ENCODE measurements around the gene CUTA.

Gene CUTA

GRCh38 chr6:33410711-33411631 lies 6.9 kb downstream of the CUTA start, which contains the start of gene PHF1 (continued):
- TF ChIP-seq PRDM2 (tag by site-specific recombination; IDR thresholded peaks at IDR 0.05; ENCODE audit: borderline replicate concordance) (no peak), ZNF658 (tag by site-specific recombination; IDR thresholded peaks at IDR 0.05) (no peak), ZNF548 (tag by site-specific recombination; IDR thresholded peaks at IDR 0.05) (no peak), GLIS1 (tag by site-specific recombination; IDR thresholded peaks at IDR 0.05) (peak; percentile 90), ZNF221 (tag by site-specific recombination; IDR thresholded peaks at IDR 0.05; ENCODE audit: borderline replicate concordance) (no peak), ELK4 (IDR thresholded peaks at IDR 0.05; ENCODE audit: borderline replicate concordance, low read depth, low read length) (no peak), GLIS2 (tag by site-specific recombination; IDR thresholded peaks at IDR 0.05) (peak; percentile 87), ZXDB (tag by site-specific recombination; IDR thresholded peaks at IDR 0.05) (no peak), TCF7L2 (IDR thresholded peaks at IDR 0.05; ENCODE audit: borderline replicate concordance, low read depth, low read length) (no peak), ZEB2 (tag by site-specific recombination; IDR thresholded peaks at IDR 0.05) (no peak), ZBTB21 (tag by site-specific recombination; IDR thresholded peaks at IDR 0.05) (no peak)
- TF ChIP-seq, protein P1, sequence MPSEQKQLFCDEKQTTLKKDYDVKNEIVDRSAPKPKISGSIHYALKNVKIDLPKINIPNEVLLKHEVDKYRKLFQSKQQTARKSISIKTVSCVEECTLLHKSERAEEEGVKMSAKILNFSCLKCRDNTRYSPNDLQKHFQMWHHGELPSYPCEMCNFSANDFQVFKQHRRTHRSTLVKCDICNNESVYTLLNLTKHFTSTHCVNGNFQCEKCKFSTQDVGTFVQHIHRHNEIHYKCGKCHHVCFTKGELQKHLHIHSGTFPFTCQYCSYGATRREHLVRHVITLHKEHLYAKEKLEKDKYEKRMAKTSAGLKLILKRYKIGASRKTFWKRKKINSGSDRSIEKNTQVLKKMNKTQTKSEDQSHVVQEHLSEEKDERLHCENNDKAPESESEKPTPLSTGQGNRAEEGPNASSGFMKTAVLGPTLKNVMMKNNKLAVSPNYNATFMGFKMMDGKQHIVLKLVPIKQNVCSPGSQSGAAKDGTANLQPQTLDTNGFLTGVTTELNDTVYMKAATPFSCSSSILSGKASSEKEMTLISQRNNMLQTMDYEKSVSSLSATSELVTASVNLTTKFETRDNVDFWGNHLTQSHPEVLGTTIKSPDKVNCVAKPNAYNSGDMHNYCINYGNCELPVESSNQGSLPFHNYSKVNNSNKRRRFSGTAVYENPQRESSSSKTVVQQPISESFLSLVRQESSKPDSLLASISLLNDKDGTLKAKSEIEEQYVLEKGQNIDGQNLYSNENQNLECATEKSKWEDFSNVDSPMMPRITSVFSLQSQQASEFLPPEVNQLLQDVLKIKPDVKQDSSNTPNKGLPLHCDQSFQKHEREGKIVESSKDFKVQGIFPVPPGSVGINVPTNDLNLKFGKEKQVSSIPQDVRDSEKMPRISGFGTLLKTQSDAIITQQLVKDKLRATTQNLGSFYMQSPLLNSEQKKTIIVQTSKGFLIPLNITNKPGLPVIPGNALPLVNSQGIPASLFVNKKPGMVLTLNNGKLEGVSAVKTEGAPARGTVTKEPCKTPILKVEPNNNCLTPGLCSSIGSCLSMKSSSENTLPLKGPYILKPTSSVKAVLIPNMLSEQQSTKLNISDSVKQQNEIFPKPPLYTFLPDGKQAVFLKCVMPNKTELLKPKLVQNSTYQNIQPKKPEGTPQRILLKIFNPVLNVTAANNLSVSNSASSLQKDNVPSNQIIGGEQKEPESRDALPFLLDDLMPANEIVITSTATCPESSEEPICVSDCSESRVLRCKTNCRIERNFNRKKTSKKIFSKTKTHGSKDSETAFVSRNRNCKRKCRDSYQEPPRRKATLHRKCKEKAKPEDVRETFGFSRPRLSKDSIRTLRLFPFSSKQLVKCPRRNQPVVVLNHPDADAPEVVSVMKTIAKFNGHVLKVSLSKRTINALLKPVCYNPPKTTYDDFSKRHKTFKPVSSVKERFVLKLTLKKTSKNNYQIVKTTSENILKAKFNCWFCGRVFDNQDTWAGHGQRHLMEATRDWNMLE (tag by site-specific recombination; conservative IDR thresholded peaks at IDR 0.05; ENCODE audit: low read depth): no peak
- TF ChIP-seq, protein P2, sequence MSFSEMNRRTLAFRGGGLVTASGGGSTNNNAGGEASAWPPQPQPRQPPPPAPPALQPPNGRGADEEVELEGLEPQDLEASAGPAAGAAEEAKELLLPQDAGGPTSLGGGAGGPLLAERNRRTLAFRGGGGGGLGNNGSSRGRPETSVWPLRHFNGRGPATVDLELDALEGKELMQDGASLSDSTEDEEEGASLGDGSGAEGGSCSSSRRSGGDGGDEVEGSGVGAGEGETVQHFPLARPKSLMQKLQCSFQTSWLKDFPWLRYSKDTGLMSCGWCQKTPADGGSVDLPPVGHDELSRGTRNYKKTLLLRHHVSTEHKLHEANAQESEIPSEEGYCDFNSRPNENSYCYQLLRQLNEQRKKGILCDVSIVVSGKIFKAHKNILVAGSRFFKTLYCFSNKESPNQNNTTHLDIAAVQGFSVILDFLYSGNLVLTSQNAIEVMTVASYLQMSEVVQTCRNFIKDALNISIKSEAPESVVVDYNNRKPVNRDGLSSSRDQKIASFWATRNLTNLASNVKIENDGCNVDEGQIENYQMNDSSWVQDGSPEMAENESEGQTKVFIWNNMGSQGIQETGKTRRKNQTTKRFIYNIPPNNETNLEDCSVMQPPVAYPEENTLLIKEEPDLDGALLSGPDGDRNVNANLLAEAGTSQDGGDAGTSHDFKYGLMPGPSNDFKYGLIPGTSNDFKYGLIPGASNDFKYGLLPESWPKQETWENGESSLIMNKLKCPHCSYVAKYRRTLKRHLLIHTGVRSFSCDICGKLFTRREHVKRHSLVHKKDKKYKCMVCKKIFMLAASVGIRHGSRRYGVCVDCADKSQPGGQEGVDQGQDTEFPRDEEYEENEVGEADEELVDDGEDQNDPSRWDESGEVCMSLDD (tag by site-specific recombination; IDR thresholded peaks at IDR 0.05): peak; percentile 54; the same call in 1 of the 2 replicates

Measured in HEK293 (cell line).